A549 (cell line): ENCODE data around the gene SKIC8. TPM values are rescaled to one million over a fixed set of nuclear protein-coding genes. Genes with fewer than 3 reads are reported as not detected.

Experiments used
- ATAC-seq, 2 experiments: fragments of 200-7000 bp in 1 of 2; fragments of >200 bp in 1 of 2; cut with Nextera tagmentation in 1 of 2; cut with Tn5 transposase in 1 of 2; 3 replicates each; pipeline versions ENCODE4 v1.8.0 to v1.9.1; 2018 to 2020; ENCODE audit warnings: mild to moderate bottlenecking in 1 of 2, moderate library complexity in 1 of 2
- CTCF ChIA-PET: fragments of 300-600 bp; sonication (Branson Sonifier 250); formaldehyde crosslinking; extraction: SDS; loops from one replicate; lab custom pipeline; 2021; ENCODE audit warnings: antibody characterized with exemption, inconsistent platforms; lab: Yijun Ruan, JAX
- POLR2A ChIA-PET: fragments of 350-600 bp; formaldehyde crosslinking; extraction: SDS; loops from one replicate; lab custom pipeline; 2021; ENCODE audit warnings: antibody characterized with exemption, inconsistent platforms; lab: Yijun Ruan, JAX
- DNase-seq, 2 experiments: peaks; one replicate each; pipeline versions ENCODE4 v3.0.0 to v3.0.0-alpha.2; 2011 to 2016; ENCODE audit warnings: low read depth in 1 of 2, low spot score in 1 of 2
- FAIRE-seq: peaks from 2 replicates; lab custom pipeline; 2011; peaks lifted over from hg19 to GRCh38; lab: Jason Lieb, UNC
- H3K27ac ChIP-seq, 2 experiments: fragments of >200 bp; sonication (Bioruptor Twin); formaldehyde crosslinking; 3 replicates each; pipeline ENCODE4 v1.5.1; 2016 to 2017
- H3K4me1 ChIP-seq: fragments of >200 bp; sonication (Bioruptor Twin); formaldehyde crosslinking; 3 replicates; pipeline ENCODE4 v1.6.1; 2016
- H3K4me2 ChIP-seq: fragments of >200 bp; sonication (Bioruptor Twin); formaldehyde crosslinking; 3 replicates; pipeline ENCODE4 v1.6.1; 2016
- H3K4me3 ChIP-seq: fragments of >200 bp; sonication (Bioruptor Twin); formaldehyde crosslinking; 3 replicates; pipeline ENCODE4 v1.5.1; 2016
- H3K9me3 ChIP-seq: fragments of >200 bp; sonication (Bioruptor Twin); formaldehyde crosslinking; 3 replicates; pipeline ENCODE4 v1.6.1; 2016
- FOSB ChIP-seq: fragments of 250-450 bp; sonication (Bioruptor Pico); IDR thresholded peaks from 2 replicates; pipeline ENCODE4 v1.5.0; 2020; ENCODE audit warnings: mild to moderate bottlenecking, moderate library complexity
- FOXS1 ChIP-seq: fragments of 250-450 bp; sonication (Bioruptor Pico); IDR thresholded peaks from 2 replicates; pipeline ENCODE4 v1.5.0; 2020; ENCODE audit warnings: mild to moderate bottlenecking, moderate library complexity
- HOXB5 ChIP-seq: fragments of 250-450 bp; sonication (Bioruptor Pico); IDR thresholded peaks from 2 replicates; pipeline ENCODE4 v1.5.0; 2020; ENCODE audit warnings: mild to moderate bottlenecking, moderate library complexity
- JUN ChIP-seq, 2 experiments: fragments of >200 bp; sonication (Bioruptor Twin); formaldehyde crosslinking; IDR thresholded peaks; 2 replicates in 1 of 2; 3 replicates in 1 of 2; pipeline ENCODE4 v1.6.1; 2016 to 2017
- MAFK ChIP-seq: fragments of 450-650 bp; IDR thresholded peaks from 2 replicates; pipeline ENCODE4 v1.6.1; 2014; ENCODE audit not compliant: partially characterized antibody
- MAZ ChIP-seq: fragments of 150-350 bp; IDR thresholded peaks from 2 replicates; pipeline ENCODE4 v1.6.1; 2014; ENCODE audit warnings: antibody characterized with exemption, low read depth, low read length, borderline replicate concordance
- POLR2A ChIP-seq: IDR thresholded peaks from 2 replicates; pipeline ENCODE4 v1.6.1; 2012; ENCODE audit warnings: mild to moderate bottlenecking, low read length
- RNF2 ChIP-seq: fragments of 200-600 bp; sonication (generic); IDR thresholded peaks from 2 replicates; pipeline ENCODE4 v1.6.1; 2016; ENCODE audit warnings: low read depth, mild to moderate bottlenecking, antibody characterized with exemption, moderate library complexity, borderline replicate concordance
- TP53 ChIP-seq: fragments of 250-450 bp; sonication (Bioruptor Pico); IDR thresholded peaks from 2 replicates; pipeline ENCODE4 v1.5.0; 2021; ENCODE audit warnings: mild to moderate bottlenecking, moderate library complexity
- WGBS: methylation state at CpG from one replicate; pipeline ENCODE4 v1.1.6; 2017; ENCODE audit errors: missing lambda C conversion rate; 5-methylcytosine and 5-hydroxymethylcytosine counted together
- polyA plus RNA-seq, 4 experiments: library from polyadenylated mRNA; depleted of rRNA in 3 of 4; stranded (reverse); fragments of >200 nt; fragmentation: RNase III in 1 of 4; extraction: RNeasy Plus Mini Kit Qiagen cat#74134 plus additional on column Dnase treatment in 1 of 4; gene quantifications; 2 replicates in 3 of 4; 3 replicates in 1 of 4; pipeline ENCODE4 v1.2.3, GENCODE V29; 2011 to 2017
- TF ChIP-seq, protein P1 (sequence below): fragments of >200 bp; sonication (Bioruptor Twin); formaldehyde crosslinking; IDR thresholded peaks from 3 replicates; pipeline ENCODE4 v1.5.1; 2016
- TF ChIP-seq, protein P2 (sequence below): fragments of >200 bp; sonication (Bioruptor Twin); formaldehyde crosslinking; IDR thresholded peaks from 2 replicates; pipeline ENCODE4 v1.6.1; 2016
- TF ChIP-seq, protein P3 (sequence below): fragments of 200-600 bp; sonication (generic); IDR thresholded peaks from 2 replicates; pipeline ENCODE4 v1.6.1; 2016; ENCODE audit warnings: antibody characterized with exemption, mild to moderate bottlenecking, moderate library complexity
- TF ChIP-seq, protein P4 (sequence below): IDR thresholded peaks from 2 replicates; pipeline ENCODE4 v1.6.1; 2012
- TF ChIP-seq, protein P5 (sequence below): fragments of 250-450 bp; sonication (Bioruptor Pico); IDR thresholded peaks from 2 replicates; pipeline ENCODE4 v1.5.0; 2020; ENCODE audit warnings: low read depth, mild to moderate bottlenecking, moderate library complexity
- TF ChIP-seq, protein P6 (sequence below): fragments of 450-650 bp; IDR thresholded peaks from 2 replicates; pipeline ENCODE4 v1.6.1; 2014; ENCODE audit warnings: antibody characterized with exemption
- TF ChIP-seq, protein P7 (sequence below): fragments of >200 bp; sonication (Bioruptor Twin); formaldehyde crosslinking; IDR thresholded peaks from 3 replicates; pipeline ENCODE4 v1.6.1; 2016

The SKIC8 gene
- polyA plus RNA-seq, 2 of the 4 experiments (the other 2 are of a cell fraction): 143 to 177 TPM

DNA sequence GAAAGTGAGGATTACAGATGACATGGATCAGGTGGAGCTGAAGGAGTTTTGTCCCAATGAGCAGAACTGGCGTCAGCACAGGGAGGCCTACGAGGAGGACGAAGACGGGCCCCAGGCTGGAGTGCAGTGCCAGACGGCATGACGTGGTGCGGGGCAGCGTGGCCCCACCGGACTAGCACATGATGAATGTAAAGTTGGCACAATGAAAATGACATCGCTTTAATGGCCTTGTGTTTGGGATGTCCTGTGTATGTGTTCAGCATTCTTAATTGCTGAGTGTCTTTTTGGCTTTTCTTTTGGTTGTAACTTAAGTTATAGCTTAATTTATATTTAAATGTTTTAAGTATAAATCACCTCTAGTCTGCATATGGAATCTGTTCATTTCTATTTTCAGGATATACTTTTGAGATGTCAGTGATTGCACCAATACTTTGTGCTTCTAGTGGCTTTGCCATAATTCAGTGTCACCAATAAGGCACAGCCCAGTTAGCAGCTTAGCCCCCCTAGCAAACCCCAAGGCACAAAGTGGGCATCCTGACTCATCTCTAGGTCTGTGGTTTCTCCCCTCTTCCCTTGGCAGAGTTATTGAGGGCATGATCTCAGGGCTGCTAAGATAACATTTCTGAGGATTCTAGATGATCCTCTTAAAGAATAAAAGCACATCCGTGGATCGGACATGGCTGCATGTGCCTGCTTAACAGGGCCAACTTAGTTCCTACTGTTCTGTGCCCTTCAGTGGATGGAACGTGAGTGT, 18.9 kb downstream of the SKIC8 start:
- no peak overlapping the region for H3K27ac ChIP-seq
- H3K4me1 ChIP-seq: peaks cover 6% of the 10 kb centered on the region; the same call in 1 of the 3 replicates
- ChIA-PET CTCF (interaction anchor here (1.0 to 5.3 kb wide), 8 partner anchors 10 to 133 kb away, joined by 3 to 33 read pairs (median 5); no protein-coding TSS in a partner anchor), POLR2A (interaction anchor here (0.6 to 0.8 kb wide), 2 partner anchors 19 to 107 kb away, joined by 4 to 5 read pairs; partner anchors contain the start of gene SKIC8)
- DNase-seq (no peak), ATAC-seq (no peak), FAIRE-seq (no peak)
- H3K9me3 ChIP-seq: no peaks in the 10 kb centered on the region
- no peak overlapping the region for H3K4me3 ChIP-seq
- no peak overlapping the region for H3K4me2 ChIP-seq
- TF ChIP-seq, protein P1, sequence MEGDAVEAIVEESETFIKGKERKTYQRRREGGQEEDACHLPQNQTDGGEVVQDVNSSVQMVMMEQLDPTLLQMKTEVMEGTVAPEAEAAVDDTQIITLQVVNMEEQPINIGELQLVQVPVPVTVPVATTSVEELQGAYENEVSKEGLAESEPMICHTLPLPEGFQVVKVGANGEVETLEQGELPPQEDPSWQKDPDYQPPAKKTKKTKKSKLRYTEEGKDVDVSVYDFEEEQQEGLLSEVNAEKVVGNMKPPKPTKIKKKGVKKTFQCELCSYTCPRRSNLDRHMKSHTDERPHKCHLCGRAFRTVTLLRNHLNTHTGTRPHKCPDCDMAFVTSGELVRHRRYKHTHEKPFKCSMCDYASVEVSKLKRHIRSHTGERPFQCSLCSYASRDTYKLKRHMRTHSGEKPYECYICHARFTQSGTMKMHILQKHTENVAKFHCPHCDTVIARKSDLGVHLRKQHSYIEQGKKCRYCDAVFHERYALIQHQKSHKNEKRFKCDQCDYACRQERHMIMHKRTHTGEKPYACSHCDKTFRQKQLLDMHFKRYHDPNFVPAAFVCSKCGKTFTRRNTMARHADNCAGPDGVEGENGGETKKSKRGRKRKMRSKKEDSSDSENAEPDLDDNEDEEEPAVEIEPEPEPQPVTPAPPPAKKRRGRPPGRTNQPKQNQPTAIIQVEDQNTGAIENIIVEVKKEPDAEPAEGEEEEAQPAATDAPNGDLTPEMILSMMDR: no peak
- TF ChIP-seq, protein P2, sequence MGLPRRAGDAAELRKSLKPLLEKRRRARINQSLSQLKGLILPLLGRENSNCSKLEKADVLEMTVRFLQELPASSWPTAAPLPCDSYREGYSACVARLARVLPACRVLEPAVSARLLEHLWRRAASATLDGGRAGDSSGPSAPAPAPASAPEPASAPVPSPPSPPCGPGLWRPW: no peak
- no peak for TF ChIP-seq TP53 (CRISPR knock-in tag)
- TF ChIP-seq, protein P3, sequence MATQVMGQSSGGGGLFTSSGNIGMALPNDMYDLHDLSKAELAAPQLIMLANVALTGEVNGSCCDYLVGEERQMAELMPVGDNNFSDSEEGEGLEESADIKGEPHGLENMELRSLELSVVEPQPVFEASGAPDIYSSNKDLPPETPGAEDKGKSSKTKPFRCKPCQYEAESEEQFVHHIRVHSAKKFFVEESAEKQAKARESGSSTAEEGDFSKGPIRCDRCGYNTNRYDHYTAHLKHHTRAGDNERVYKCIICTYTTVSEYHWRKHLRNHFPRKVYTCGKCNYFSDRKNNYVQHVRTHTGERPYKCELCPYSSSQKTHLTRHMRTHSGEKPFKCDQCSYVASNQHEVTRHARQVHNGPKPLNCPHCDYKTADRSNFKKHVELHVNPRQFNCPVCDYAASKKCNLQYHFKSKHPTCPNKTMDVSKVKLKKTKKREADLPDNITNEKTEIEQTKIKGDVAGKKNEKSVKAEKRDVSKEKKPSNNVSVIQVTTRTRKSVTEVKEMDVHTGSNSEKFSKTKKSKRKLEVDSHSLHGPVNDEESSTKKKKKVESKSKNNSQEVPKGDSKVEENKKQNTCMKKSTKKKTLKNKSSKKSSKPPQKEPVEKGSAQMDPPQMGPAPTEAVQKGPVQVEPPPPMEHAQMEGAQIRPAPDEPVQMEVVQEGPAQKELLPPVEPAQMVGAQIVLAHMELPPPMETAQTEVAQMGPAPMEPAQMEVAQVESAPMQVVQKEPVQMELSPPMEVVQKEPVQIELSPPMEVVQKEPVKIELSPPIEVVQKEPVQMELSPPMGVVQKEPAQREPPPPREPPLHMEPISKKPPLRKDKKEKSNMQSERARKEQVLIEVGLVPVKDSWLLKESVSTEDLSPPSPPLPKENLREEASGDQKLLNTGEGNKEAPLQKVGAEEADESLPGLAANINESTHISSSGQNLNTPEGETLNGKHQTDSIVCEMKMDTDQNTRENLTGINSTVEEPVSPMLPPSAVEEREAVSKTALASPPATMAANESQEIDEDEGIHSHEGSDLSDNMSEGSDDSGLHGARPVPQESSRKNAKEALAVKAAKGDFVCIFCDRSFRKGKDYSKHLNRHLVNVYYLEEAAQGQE: no peak
- TF ChIP-seq, protein P4, sequence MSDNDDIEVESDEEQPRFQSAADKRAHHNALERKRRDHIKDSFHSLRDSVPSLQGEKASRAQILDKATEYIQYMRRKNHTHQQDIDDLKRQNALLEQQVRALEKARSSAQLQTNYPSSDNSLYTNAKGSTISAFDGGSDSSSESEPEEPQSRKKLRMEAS: no peak
- no peak for TF ChIP-seq RNF2
- no peak for TF ChIP-seq JUN (IDR thresholded peaks at IDR 0.05)
- TF ChIP-seq, protein P5, sequence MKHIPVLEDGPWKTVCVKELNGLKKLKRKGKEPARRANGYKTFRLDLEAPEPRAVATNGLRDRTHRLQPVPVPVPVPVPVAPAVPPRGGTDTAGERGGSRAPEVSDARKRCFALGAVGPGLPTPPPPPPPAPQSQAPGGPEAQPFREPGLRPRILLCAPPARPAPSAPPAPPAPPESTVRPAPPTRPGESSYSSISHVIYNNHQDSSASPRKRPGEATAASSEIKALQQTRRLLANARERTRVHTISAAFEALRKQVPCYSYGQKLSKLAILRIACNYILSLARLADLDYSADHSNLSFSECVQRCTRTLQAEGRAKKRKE (CRISPR knock-in tag): no peak
- TF ChIP-seq FOSB: no peak
- TF ChIP-seq MAFK: no peak
- TF ChIP-seq, protein P6, sequence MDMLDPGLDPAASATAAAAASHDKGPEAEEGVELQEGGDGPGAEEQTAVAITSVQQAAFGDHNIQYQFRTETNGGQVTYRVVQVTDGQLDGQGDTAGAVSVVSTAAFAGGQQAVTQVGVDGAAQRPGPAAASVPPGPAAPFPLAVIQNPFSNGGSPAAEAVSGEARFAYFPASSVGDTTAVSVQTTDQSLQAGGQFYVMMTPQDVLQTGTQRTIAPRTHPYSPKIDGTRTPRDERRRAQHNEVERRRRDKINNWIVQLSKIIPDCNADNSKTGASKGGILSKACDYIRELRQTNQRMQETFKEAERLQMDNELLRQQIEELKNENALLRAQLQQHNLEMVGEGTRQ: no peak
- no peak for TF ChIP-seq FOXS1
- TF ChIP-seq MAZ: no peak
- TF ChIP-seq HOXB5 (CRISPR knock-in tag): no peak
- TF ChIP-seq, protein P7, sequence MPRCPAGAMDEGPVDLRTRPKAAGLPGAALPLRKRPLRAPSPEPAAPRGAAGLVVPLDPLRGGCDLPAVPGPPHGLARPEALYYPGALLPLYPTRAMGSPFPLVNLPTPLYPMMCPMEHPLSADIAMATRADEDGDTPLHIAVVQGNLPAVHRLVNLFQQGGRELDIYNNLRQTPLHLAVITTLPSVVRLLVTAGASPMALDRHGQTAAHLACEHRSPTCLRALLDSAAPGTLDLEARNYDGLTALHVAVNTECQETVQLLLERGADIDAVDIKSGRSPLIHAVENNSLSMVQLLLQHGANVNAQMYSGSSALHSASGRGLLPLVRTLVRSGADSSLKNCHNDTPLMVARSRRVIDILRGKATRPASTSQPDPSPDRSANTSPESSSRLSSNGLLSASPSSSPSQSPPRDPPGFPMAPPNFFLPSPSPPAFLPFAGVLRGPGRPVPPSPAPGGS: no peak
- TF ChIP-seq POLR2A: no peak
- 92% methylated on average over 13 of the region's 13 CpGs for WGBS
